GM12878 (cell line): ENCODE measurements around the gene KRTAP5-8. TPM values are rescaled to one million over a fixed set of nuclear protein-coding genes. Genes with fewer than 3 reads are reported as not detected.

Experiments used
- ATAC-seq: fragments of 200-7000 bp; cut with Tn5 transposase; 3 replicates; pipeline ENCODE4 v1.9.1; 2020; ENCODE audit warnings: mild to moderate bottlenecking, moderate library complexity
- BruUV-seq: library from RNA; stranded (reverse); fragments of 400-500 nt; replicated peaks from 2 replicates; lab custom pipeline; 2021; lab: Mats Ljungman, UMichigan
- CTCF ChIA-PET: fragments of 300-600 bp; sonication (Branson Sonifier 250); formaldehyde crosslinking; extraction: SDS; loops from one replicate; lab custom pipeline; 2021; ENCODE audit warnings: inconsistent platforms; lab: Yijun Ruan, JAX
- POLR2A ChIA-PET: fragments of 350-600 bp; formaldehyde crosslinking; extraction: SDS; loops from one replicate; lab custom pipeline; 2021; ENCODE audit warnings: inconsistent platforms; lab: Charles Lee
- RAD21 ChIA-PET: fragments of 300-600 bp; sonication (Branson Sonifier 250); formaldehyde crosslinking; loops from one replicate; lab custom pipeline; 2023; ENCODE audit warnings: antibody characterized with exemption; ENCODE audit not compliant: unreplicated experiment; lab: Charles Lee
- SMC1A ChIA-PET: fragments of 300-600 bp; sonication (Branson Sonifier 250); formaldehyde crosslinking; loops from one replicate; lab custom pipeline; 2023; ENCODE audit not compliant: unreplicated experiment, uncharacterized antibody; lab: Charles Lee
- DNase-seq: peaks from one replicate; pipeline ENCODE4 v3.0.0-alpha.2; 2011; ENCODE audit warnings: low read depth, low spot score
- FAIRE-seq: peaks from 3 replicates; lab custom pipeline; 2011; peaks lifted over from hg19 to GRCh38; lab: Jason Lieb, UNC
- H2AFZ ChIP-seq: 2 replicates; pipeline ENCODE4 v1.6.0; 2011; ENCODE audit warnings: low read depth, low read length, control low read depth; ENCODE audit not compliant: control insufficient read depth
- H3K27ac ChIP-seq: 2 replicates; pipeline ENCODE4 v1.5.1; 2011; ENCODE audit warnings: control low read depth; ENCODE audit not compliant: control insufficient read depth, insufficient read depth
- H3K27me3 ChIP-seq, 2 experiments: replicated peaks in 1 of 2; 2 replicates each; pipeline versions ENCODE4 v1.6.0 to v1.6.1; 2011; ENCODE audit warnings: low read length in 1 of 2; ENCODE audit not compliant: control insufficient read depth in 2 of 2, insufficient read depth in 2 of 2
- H3K36me3 ChIP-seq, 2 experiments: 2 replicates each; pipeline ENCODE4 v1.5.1; 2011; ENCODE audit warnings: low read length in 1 of 2; ENCODE audit not compliant: control insufficient read depth in 2 of 2, insufficient read depth in 2 of 2
- H3K4me1 ChIP-seq: 2 replicates; pipeline ENCODE4 v1.6.1; 2011; ENCODE audit warnings: mild to moderate bottlenecking, low read length, moderate library complexity, mixed read lengths; ENCODE audit not compliant: control insufficient read depth, insufficient read depth
- H3K4me2 ChIP-seq: 2 replicates; pipeline ENCODE4 v1.6.0; 2011; ENCODE audit warnings: control low read depth; ENCODE audit not compliant: control insufficient read depth, insufficient read depth
- H3K4me3 ChIP-seq: fragments of 200-600 bp; sonication (generic); 2 replicates; pipeline ENCODE4 v1.5.1; 2016
- H3K79me2 ChIP-seq: 2 replicates; pipeline ENCODE4 v1.6.0; 2011; ENCODE audit warnings: low read length; ENCODE audit not compliant: control insufficient read depth, insufficient read depth
- H3K9ac ChIP-seq: 2 replicates; pipeline ENCODE4 v1.8.0; 2011; ENCODE audit warnings: low read length, control low read depth, mixed read lengths; ENCODE audit not compliant: control insufficient read depth, insufficient read depth
- H3K9me3 ChIP-seq: replicated peaks from 3 replicates; pipeline ENCODE4 v1.5.1; 2011; ENCODE audit warnings: mild to moderate bottlenecking, low read length; ENCODE audit not compliant: control insufficient read depth, insufficient read depth
- H4K20me1 ChIP-seq: 2 replicates; pipeline ENCODE4 v1.6.0; 2011; ENCODE audit not compliant: control insufficient read depth, insufficient read depth
- EP300 ChIP-seq, 2 experiments: fragments of 150-350 bp in 1 of 2; IDR thresholded peaks; 2 replicates each; pipeline ENCODE4 v1.6.1; 2011 to 2012; ENCODE audit warnings: low read depth in 2 of 2, low read length in 2 of 2, borderline replicate concordance in 1 of 2, improper control_type of control experiment in 1 of 2, inconsistent platforms in 1 of 2; ENCODE audit not compliant: control insufficient read depth in 1 of 2
- EZH2 ChIP-seq: IDR thresholded peaks from 2 replicates; pipeline ENCODE4 v1.6.1; 2012; ENCODE audit warnings: low read depth, mild to moderate bottlenecking, control low read depth, inconsistent platforms, low read length, borderline replicate concordance; ENCODE audit not compliant: control insufficient read depth
- RELA ChIP-seq: fragments of 450-650 bp; IDR thresholded peaks from 2 replicates; pipeline ENCODE4 v1.8.0; 2014; ENCODE audit warnings: borderline replicate concordance; ENCODE audit not compliant: partially characterized antibody
- ZBED1 ChIP-seq: IDR thresholded peaks from 2 replicates; pipeline ENCODE4 v1.6.1; 2016; ENCODE audit warnings: borderline replicate concordance
- ZNF384 ChIP-seq: IDR thresholded peaks from 2 replicates; pipeline ENCODE4 v1.6.1; 2012; ENCODE audit warnings: low read depth, mild to moderate bottlenecking, low read length, improper control_type of control experiment, borderline replicate concordance
- WGBS: methylation state at CpG from one replicate; pipeline ENCODE4 v1.1.6; 2016; ENCODE audit warnings: low lambda C conversion rate; ENCODE audit not compliant: insufficient replicate concordance, insufficient coverage; ENCODE audit errors: missing lambda C conversion rate; 5-methylcytosine and 5-hydroxymethylcytosine counted together
- in situ Hi-C: fragments of 300-500 bp; cut with MboI; formaldehyde crosslinking; loops from 9 replicates; pipeline ENCODE4 v1.14.3; 2018; ENCODE audit warnings: mixed read lengths
- intact Hi-C: fragments of 100-400 bp; cut with micrococcal nuclease; formaldehyde crosslinking; loops from one replicate; pipeline ENCODE4 v1.14.2; 2022; ENCODE audit not compliant: unreplicated experiment
- polyA plus RNA-seq, 11 experiments: library from polyadenylated mRNA; depleted of rRNA in 4 of 11; unstranded in 6 of 11; stranded (reverse) in 5 of 11; fragments of >200 nt; fragmentation: Nextera tagmentation in 4 of 11; fragmentation: Illumina TruSeq in 1 of 11; extraction: Ambion mirVana in 4 of 11; extraction: Trizol in 1 of 11; gene quantifications; 1 replicate in 1 of 11; 2 replicates in 10 of 11; pipeline versions ENCODE4 v1.2.1 to v1.2.3, GENCODE V29; 2011 to 2016; ENCODE audit warnings: inconsistent platforms in 2 of 11, missing spikeins in 2 of 11, low read depth in 1 of 11
- total RNA-seq, 4 experiments: library from RNA; depleted of rRNA in 3 of 4; stranded (reverse); fragments of >200 nt in 3 of 4; fragmentation: Illumina TruSeq in 1 of 4; extraction: Trizol in 1 of 4; gene quantifications; 2 replicates each; pipeline versions ENCODE4 v1.2.1 to v1.2.3, GENCODE V29; 2013 to 2021
- TF ChIP-seq, protein P1 (sequence below): fragments of 450-650 bp; IDR thresholded peaks from 2 replicates; pipeline ENCODE4 v1.6.1; 2018; ENCODE audit warnings: mild to moderate bottlenecking, low read depth, moderate library complexity; ENCODE audit not compliant: partially characterized antibody
- TF ChIP-seq, protein P2 (sequence below): fragments of 450-650 bp; IDR thresholded peaks from 2 replicates; pipeline ENCODE4 v1.6.1; 2017; ENCODE audit warnings: mild to moderate bottlenecking, low read depth, inconsistent platforms; ENCODE audit not compliant: poor library complexity, severe bottlenecking

The KRTAP5-8 gene
- total and polyA plus RNA-seq, 10 of the 15 experiments (the other 5 are each of a cell fraction or from before 2014, with no cell fraction given) = 0.07 to 0.36 (median 0.13) TPM; not detected in 6

DNA sequence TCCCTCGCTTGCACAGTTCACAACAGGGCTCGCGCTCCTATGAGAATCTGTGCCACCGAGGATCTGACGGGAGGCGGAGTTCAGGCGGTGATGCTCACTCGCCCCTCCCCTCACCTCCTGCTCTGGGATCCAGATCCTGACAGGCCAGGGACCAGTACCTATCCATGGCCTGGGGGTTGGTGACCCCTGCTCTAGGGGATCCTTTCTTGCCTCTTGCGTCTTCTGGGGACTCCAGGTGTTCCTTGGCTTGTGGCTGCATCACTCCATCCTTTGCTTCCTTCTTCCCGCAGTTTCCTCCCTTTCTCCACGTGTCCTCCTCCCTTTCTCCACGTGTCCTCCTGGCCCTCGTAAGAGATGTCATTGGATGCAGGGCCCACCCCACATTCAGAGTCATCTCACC is 41.4 kb upstream of the KRTAP5-8 start:
- no peaks in the 10 kb centered on the region; the same call in 2 of the 3 replicates for H3K9me3 ChIP-seq
- no peak for FAIRE-seq
- in situ Hi-C loops (no loop called here), intact Hi-C loops (no loop called here)
- H3K9ac ChIP-seq = no peak overlapping the region
- no peak for DNase-seq
- H3K27ac ChIP-seq = no peak overlapping the region
- ChIA-PET SMC1A (no interaction called here), CTCF (no interaction called here), RAD21 (no interaction called here), POLR2A (no interaction called here)
- no TSS peak for BruUV-seq
- no peaks in the 10 kb centered on the region for H3K27me3 ChIP-seq
- no peak for ATAC-seq
- no peak overlapping the region for H2AFZ ChIP-seq
- no peaks in the 10 kb centered on the region for H3K4me1 ChIP-seq
- 97% methylated on average over 13 of the region's 13 CpGs for WGBS
- TF ChIP-seq, protein P1, sequence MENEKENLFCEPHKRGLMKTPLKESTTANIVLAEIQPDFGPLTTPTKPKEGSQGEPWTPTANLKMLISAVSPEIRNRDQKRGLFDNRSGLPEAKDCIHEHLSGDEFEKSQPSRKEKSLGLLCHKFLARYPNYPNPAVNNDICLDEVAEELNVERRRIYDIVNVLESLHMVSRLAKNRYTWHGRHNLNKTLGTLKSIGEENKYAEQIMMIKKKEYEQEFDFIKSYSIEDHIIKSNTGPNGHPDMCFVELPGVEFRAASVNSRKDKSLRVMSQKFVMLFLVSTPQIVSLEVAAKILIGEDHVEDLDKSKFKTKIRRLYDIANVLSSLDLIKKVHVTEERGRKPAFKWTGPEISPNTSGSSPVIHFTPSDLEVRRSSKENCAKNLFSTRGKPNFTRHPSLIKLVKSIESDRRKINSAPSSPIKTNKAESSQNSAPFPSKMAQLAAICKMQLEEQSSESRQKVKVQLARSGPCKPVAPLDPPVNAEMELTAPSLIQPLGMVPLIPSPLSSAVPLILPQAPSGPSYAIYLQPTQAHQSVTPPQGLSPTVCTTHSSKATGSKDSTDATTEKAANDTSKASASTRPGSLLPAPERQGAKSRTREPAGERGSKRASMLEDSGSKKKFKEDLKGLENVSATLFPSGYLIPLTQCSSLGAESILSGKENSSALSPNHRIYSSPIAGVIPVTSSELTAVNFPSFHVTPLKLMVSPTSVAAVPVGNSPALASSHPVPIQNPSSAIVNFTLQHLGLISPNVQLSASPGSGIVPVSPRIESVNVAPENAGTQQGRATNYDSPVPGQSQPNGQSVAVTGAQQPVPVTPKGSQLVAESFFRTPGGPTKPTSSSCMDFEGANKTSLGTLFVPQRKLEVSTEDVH = no peak
- no peak for TF ChIP-seq RELA
- TF ChIP-seq ZNF384 = no peak
- no peak for TF ChIP-seq EZH2
- no peak for TF ChIP-seq ZBED1
- TF ChIP-seq EP300 (IDR thresholded peaks at IDR 0.05; ENCODE audit: borderline replicate concordance in 1 of 2, control insufficient read depth in 1 of 2, low read depth in 2 of 2, low read length in 2 of 2) = no peak
- TF ChIP-seq, protein P2, sequence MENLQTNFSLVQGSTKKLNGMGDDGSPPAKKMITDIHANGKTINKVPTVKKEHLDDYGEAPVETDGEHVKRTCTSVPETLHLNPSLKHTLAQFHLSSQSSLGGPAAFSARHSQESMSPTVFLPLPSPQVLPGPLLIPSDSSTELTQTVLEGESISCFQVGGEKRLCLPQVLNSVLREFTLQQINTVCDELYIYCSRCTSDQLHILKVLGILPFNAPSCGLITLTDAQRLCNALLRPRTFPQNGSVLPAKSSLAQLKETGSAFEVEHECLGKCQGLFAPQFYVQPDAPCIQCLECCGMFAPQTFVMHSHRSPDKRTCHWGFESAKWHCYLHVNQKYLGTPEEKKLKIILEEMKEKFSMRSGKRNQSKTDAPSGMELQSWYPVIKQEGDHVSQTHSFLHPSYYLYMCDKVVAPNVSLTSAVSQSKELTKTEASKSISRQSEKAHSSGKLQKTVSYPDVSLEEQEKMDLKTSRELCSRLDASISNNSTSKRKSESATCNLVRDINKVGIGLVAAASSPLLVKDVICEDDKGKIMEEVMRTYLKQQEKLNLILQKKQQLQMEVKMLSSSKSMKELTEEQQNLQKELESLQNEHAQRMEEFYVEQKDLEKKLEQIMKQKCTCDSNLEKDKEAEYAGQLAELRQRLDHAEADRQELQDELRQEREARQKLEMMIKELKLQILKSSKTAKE = no peak
- TF ChIP-seq, all 136 proteins: peak for 0
- no peak overlapping the region for H3K4me2 ChIP-seq
- H3K4me3 ChIP-seq = no peak overlapping the region
- H4K20me1 ChIP-seq = no peaks in the 10 kb centered on the region; the same call in 1 of the 2 replicates
- H3K36me3 ChIP-seq = peaks cover 23 to 26% of the 10 kb centered on the region in 2 experiments
- H3K79me2 ChIP-seq = no peaks in the 10 kb centered on the region
